ENCODE measurements around the gene SHISAL1. TPM values are rescaled to one million over a fixed set of nuclear protein-coding genes. Genes with fewer than 3 reads are reported as not detected.

Gene SHISAL1
- total RNA-seq (ENCODE audit: low replicate concordance): 2.5 and 6.5 TPM in 2 replicates

DNA sequence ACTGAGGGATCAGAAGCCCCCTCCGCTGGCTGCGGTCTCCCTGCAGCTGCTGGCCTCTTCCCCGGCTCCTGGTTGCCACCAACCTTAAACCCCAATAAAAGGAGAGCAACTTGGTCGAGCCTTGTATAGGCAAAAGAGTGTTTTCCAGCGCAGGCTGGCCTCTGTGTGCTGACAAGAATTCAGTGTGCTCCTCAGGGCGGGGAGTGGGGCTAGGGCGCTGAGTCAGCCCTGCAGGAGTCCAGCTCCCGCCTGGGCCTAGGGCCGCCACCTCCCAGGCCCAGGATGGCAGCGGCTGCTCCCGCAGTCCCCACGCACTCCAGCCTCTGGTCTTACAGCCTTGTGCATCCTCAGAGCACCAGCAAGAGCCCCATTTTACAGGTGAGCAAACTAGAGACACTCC is at the start of gene SHISAL1:
Gene SHISAL1, minus strand, starts transcription at position 186 of the 400 bp plus-strand sequence. CDS start 12,006 bp downstream, outside the sequence.

Other genes with a start within 250 kb of the SHISAL1 start
- not detected in 2 replicates for gene PARVG, start 132.0 kb downstream of the SHISAL1 start, total RNA-seq (ENCODE audit: low replicate concordance)
- 8.8 and 19.3 TPM in 2 replicates for gene RTL6, start 185.3 kb upstream of the SHISAL1 start, total RNA-seq (ENCODE audit: low replicate concordance)

Data from smooth muscle cell of the coronary artery (primary cell).